ENCODE results near the gene PLEKHB2. TPM values are rescaled to one million over a fixed set of nuclear protein-coding genes. Genes with fewer than 3 reads are reported as not detected.

The PLEKHB2 gene
- total RNA-seq, 2 donors from 2014 or later, result 77.1 to 107 TPM

GRCh38 chr2:131122496-131122895, 17.4 kb downstream of the PLEKHB2 start:
- no peaks in the 10 kb centered on the region for H3K27me3 ChIP-seq (replicated peaks; ENCODE audit: insufficient read depth)

DNA sequence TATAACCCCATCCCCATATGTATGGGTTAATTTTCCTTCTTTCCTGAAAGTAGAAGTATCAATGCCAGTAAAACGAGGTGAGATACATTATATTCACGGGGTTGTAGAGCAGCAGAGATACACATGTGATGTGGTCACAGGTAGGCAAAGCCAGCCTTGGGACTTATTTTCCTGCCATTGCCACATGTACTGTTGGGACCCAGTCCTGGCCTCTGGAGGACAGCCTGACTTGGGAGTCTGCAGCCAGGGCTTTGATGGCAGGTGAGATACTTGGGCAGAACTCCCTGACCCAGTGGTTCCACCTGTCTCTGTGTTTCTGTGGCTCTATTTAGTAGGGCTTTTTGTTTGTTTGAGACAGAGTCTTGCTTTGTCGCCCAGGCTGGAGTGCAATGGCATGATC, 18.1 kb downstream of the PLEKHB2 start:
- WGBS, result 94% methylated on average over 3 of the region's 3 CpGs
- no peak for DNase-seq (ENCODE audit: low spot score)
- Histone ChIP-seq H3K9me3 (no peaks in the 10 kb centered on the region), H3K4me1 (replicated peaks) (peaks cover 8% of the 10 kb centered on the region), H3K4me3 (no peak overlapping the region), H3K36me3 (peaks cover 0 to 4% of the 10 kb centered on the region in 2 donors), H3K27ac (no peak overlapping the region), H3K27me3 (replicated peaks; ENCODE audit: insufficient read depth) (no peaks in the 10 kb centered on the region)
- intact Hi-C loops (cut with DNase I), result no loop called here
- TF ChIP-seq CTCF (IDR thresholded peaks at IDR 0.05) (no peak), POLR2AphosphoS5 (IDR thresholded peaks at IDR 0.05) (no peak), POLR2A (IDR thresholded peaks at IDR 0.05) (no peak)

More at GRCh38 chr2:131122496-131122895, 17.4 kb downstream of the PLEKHB2 start:
- H3K36me3 ChIP-seq, result no peaks in the 10 kb centered on the region
- no peak overlapping the region for H3K4me3 ChIP-seq
- intact Hi-C loops (cut with DNase I), result no loop called here
- H3K9me3 ChIP-seq, result no peaks in the 10 kb centered on the region
- no peak for DNase-seq (ENCODE audit: low spot score)
- WGBS, result 96% methylated on average over 4 of the region's 4 CpGs
- H3K27ac ChIP-seq, result no peak overlapping the region
- peaks cover 8% of the 10 kb centered on the region for H3K4me1 ChIP-seq (replicated peaks)
- TF ChIP-seq POLR2AphosphoS5 (IDR thresholded peaks at IDR 0.05) (no peak), CTCF (IDR thresholded peaks at IDR 0.05) (no peak), POLR2A (IDR thresholded peaks at IDR 0.05) (no peak)

DNA sequence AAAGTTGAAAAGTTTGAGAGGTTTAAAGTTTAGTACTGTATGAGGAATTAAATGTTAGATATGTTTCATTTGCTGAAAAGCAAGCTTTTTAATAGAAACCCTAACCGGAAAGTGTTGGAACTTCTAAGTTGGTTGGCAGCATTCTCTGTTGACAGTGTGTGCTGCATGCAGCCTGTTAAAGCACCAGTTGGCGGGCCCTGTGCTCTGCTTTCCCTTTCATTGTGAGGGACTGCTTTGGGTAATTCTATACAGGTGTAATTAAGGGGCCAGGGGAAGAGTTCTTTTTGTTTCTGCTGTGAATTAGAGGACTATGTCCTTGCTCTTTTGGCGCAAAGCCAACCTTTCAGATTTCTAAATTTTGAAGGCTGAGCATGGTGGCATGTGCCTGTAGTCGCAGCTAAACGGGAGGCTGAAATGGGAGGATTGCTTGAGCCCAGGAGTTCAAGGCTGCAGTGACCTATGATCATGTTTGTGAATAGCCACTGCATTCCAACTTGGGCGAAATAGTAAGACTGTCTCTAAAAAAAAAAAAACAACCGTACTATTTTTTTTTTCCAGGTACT, 20.1 kb downstream of the PLEKHB2 start:
- peak; percentile 48 for DNase-seq (ENCODE audit: low spot score)
- intact Hi-C loops (cut with DNase I), result no loop called here
- peaks cover 0 to 5% of the 10 kb centered on the region in 2 donors for H3K36me3 ChIP-seq

DNA sequence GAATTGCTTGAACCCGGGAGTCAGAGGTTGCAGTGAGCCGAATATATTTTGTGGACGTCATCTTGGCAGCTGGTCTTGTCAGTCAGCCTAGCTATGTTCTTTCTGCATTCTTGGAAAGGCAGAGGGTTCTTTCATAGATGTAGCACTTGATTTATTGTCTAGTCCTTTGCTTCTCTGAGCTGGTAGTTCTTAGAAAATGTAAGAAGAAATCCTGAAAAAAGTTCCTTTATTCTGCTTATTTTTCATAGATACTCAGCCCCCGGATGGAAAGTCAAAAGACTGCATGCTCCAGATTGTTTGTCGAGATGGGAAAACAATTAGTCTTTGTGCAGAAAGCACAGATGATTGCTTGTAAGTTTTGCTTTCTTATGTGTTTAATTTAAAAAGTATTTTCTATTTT, 21.3 kb downstream of the PLEKHB2 start:
- H3K9me3 ChIP-seq, result no peaks in the 10 kb centered on the region
- H3K4me1 ChIP-seq (replicated peaks), result peaks cover 5% of the 10 kb centered on the region
- peaks cover 0 to 5% of the 10 kb centered on the region in 2 donors for H3K36me3 ChIP-seq
- H3K27me3 ChIP-seq (replicated peaks; ENCODE audit: insufficient read depth), result no peaks in the 10 kb centered on the region
- TF ChIP-seq POLR2AphosphoS5 (IDR thresholded peaks at IDR 0.05), result no peak
- TF ChIP-seq POLR2A (IDR thresholded peaks at IDR 0.05), result no peak
- no peak for TF ChIP-seq CTCF (IDR thresholded peaks at IDR 0.05)
- H3K4me3 ChIP-seq, result no peak overlapping the region
- H3K27ac ChIP-seq, result peak overlapping the region in 1 of 2 donors; percentile 15
- DNase-seq (ENCODE audit: low spot score), result no peak
- 58% methylated on average over 5 of the region's 5 CpGs for WGBS
- intact Hi-C loops (cut with DNase I), result no loop called here

More for the DNA sequence above, 20.1 kb downstream of the PLEKHB2 start:
- 58% methylated on average over 7 of the region's 7 CpGs for WGBS
- Histone ChIP-seq H3K4me3 (no peak overlapping the region), H3K27me3 (replicated peaks; ENCODE audit: insufficient read depth) (no peaks in the 10 kb centered on the region), H3K4me1 (replicated peaks) (peaks cover 8% of the 10 kb centered on the region), H3K27ac (peak overlapping the region in 1 of 2 donors; percentile 14), H3K9me3 (no peaks in the 10 kb centered on the region)
- TF ChIP-seq POLR2A (IDR thresholded peaks at IDR 0.05), result no peak
- peak; percentile 39 for TF ChIP-seq POLR2AphosphoS5 (IDR thresholded peaks at IDR 0.05)

- DNase-seq (ENCODE audit: low spot score), result no peak
- Histone ChIP-seq H3K36me3 (peaks cover 0 to 5% of the 10 kb centered on the region in 2 donors), H3K4me1 (replicated peaks) (peaks cover 5% of the 10 kb centered on the region), H3K4me3 (no peak overlapping the region), H3K27ac (no peak overlapping the region), H3K27me3 (replicated peaks; ENCODE audit: insufficient read depth) (no peaks in the 10 kb centered on the region), H3K9me3 (no peaks in the 10 kb centered on the region)
- intact Hi-C loops (cut with DNase I), result no loop called here
- TF ChIP-seq POLR2A (IDR thresholded peaks at IDR 0.05) (no peak), CTCF (IDR thresholded peaks at IDR 0.05) (no peak), POLR2AphosphoS5 (IDR thresholded peaks at IDR 0.05) (no peak)
- WGBS, result 83% methylated on average over 3 of the region's 3 CpGs
Observed at GRCh38 chr2:131127076-131127475, 21.9 kb downstream of the PLEKHB2 start.
